ENCODE measurements around the gene AK8.
"Not testable (repeated sequence)": the region's sequence is repeated elsewhere in the genome, so short reads cannot be mapped to it uniquely, and the experiment has no call there.

Gene AK8

DNA sequence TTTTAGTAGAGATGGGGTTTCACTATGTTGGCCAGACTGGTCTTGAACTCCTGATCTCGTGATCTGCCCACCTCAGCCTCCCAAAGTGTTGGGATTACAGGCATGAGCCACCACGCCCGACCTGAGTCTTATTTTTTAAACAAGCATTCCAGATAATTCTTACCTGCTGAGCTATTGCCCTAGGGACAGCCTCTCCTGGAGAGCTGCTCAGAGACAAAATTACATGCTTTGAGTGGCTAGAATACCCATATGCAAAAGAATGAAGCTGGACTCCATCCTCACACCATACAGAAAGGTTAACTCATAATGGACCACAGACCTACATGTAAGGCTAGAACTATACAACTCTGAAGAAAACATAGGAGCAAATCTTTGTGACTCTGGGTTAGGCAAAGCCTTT, 166.2 kb downstream of the AK8 start:
- no peak overlapping the region for H3K4me3 ChIP-seq (ENCODE audit: low read depth in 1 of 2, low read length in 1 of 2)
- peaks cover 13% of the 10 kb centered on the region for H3K27me3 ChIP-seq
- no peak for TF ChIP-seq CTCF (IDR thresholded peaks at IDR 0.05)
- no peak overlapping the region for H3K27ac ChIP-seq
- no peaks in the 10 kb centered on the region for H3K4me1 ChIP-seq (ENCODE audit: control insufficient read depth in 1 of 2, insufficient read depth in 1 of 2, low read depth in 1 of 2, low read length in 1 of 2)
- no peaks in the 10 kb centered on the region for H3K9me3 ChIP-seq
- no peaks in the 10 kb centered on the region for H3K36me3 ChIP-seq

DNA sequence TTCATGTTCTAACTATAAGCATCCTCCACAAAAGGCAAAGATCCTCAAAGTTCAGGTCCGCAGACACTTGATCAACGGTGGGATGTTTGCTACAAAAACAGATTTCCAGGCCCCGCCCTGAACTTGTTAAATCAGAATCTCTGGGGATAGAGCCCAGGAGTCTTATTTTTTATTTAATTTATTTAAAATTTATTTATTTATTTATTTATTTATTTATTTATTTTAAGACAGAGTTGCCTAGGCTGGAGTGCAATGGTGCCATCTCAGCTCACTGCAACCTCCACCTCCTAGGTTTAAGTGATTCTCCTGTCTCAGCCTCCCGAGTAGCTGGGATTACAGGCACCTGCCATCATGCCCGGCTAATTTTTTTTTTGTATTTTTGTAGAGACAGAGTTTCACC, 166.9 kb downstream of the AK8 start:
- not testable (repeated sequence) for H3K4me3 ChIP-seq (ENCODE audit: low read depth in 1 of 2, low read length in 1 of 2); H3K4me1 ChIP-seq (ENCODE audit: control insufficient read depth in 1 of 2, insufficient read depth in 1 of 2, low read depth in 1 of 2, low read length in 1 of 2); H3K36me3 ChIP-seq; H3K27ac ChIP-seq; H3K9me3 ChIP-seq
- peaks cover 15% of the 10 kb centered on the region for H3K27me3 ChIP-seq

GRCh38 chr9:132710333-132710732, 167.8 kb downstream of the AK8 start:
- no peaks in the 10 kb centered on the region for H3K9me3 ChIP-seq
- H3K36me3 ChIP-seq = no peaks in the 10 kb centered on the region
- no peak overlapping the region for H3K27ac ChIP-seq
- H3K4me3 ChIP-seq (ENCODE audit: low read depth in 1 of 2, low read length in 1 of 2) = no peak overlapping the region
- H3K27me3 ChIP-seq = peaks cover 16% of the 10 kb centered on the region
- TF ChIP-seq CTCF (IDR thresholded peaks at IDR 0.05) = no peak
- H3K4me1 ChIP-seq (ENCODE audit: control insufficient read depth in 1 of 2, insufficient read depth in 1 of 2, low read depth in 1 of 2, low read length in 1 of 2) = no peaks in the 10 kb centered on the region

- Histone ChIP-seq H3K9me3 (no peaks in the 10 kb centered on the region), H3K36me3 (no peaks in the 10 kb centered on the region), H3K27ac (no peak overlapping the region), H3K27me3 (peaks cover 20% of the 10 kb centered on the region), H3K4me1 (ENCODE audit: control insufficient read depth in 1 of 2, insufficient read depth in 1 of 2, low read depth in 1 of 2, low read length in 1 of 2) (no peaks in the 10 kb centered on the region), H3K4me3 (ENCODE audit: low read depth in 1 of 2, low read length in 1 of 2) (no peak overlapping the region)
- no peak for TF ChIP-seq CTCF (IDR thresholded peaks at IDR 0.05)
These were observed 169.2 kb downstream of the AK8 start for GRCh38 chr9:132708769-132709430.

DNA sequence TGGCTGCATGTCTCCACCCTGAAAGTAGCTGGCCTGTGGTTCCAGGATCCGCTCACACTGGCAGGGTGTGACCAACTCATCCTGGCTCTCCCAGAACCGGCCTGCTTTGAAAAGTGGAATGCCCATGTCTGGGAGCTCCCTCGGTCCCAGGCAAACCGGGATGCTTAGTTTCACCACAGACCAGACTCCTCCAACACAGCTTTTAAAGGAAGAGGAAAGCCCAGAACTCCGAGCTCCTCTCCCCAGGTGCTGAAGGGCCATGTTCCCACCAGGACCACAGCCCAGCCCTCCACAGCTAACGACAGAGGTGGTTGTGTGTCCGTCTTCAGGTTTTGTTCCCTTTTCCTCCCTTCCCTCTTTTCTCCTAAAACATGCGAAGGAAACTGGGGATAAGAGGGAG, 169.8 kb downstream of the AK8 start:
- H3K36me3 ChIP-seq = no peaks in the 10 kb centered on the region
- no peaks in the 10 kb centered on the region for H3K9me3 ChIP-seq
- TF ChIP-seq CTCF (IDR thresholded peaks at IDR 0.05) = no peak
- H3K4me1 ChIP-seq (ENCODE audit: control insufficient read depth in 1 of 2, insufficient read depth in 1 of 2, low read depth in 1 of 2, low read length in 1 of 2) = no peaks in the 10 kb centered on the region
- peaks cover 26% of the 10 kb centered on the region for H3K27me3 ChIP-seq
- H3K4me3 ChIP-seq (ENCODE audit: low read depth in 1 of 2, low read length in 1 of 2) = no peak overlapping the region
- H3K27ac ChIP-seq = no peak overlapping the region

DNA sequence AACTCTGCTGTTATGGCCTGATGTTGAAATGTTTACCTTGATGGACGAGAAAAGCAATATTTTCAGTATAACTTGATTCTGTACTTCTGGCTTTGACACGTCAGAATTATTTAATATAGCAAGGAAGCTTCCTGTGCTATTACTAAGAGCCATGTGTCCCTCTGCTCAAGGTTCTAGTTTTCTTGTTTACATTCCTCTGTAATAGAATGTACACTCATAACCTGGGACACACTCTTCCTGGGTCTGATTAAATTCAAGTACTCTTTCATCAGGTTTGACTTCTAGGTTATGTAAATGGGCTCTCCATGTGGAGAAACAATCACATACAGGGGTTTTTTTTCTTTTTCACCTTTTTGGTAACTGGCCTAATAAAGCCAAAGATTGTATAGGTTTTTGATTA, 174.7 kb downstream of the AK8 start:
- Histone ChIP-seq H3K9me3 (no peaks in the 10 kb centered on the region), H3K4me3 (ENCODE audit: low read depth in 1 of 2, low read length in 1 of 2) (no peak overlapping the region), H3K27me3 (peaks cover 36% of the 10 kb centered on the region), H3K27ac (no peak overlapping the region), H3K36me3 (no peaks in the 10 kb centered on the region), H3K4me1 (ENCODE audit: control insufficient read depth in 1 of 2, insufficient read depth in 1 of 2, low read depth in 1 of 2, low read length in 1 of 2) (no peaks in the 10 kb centered on the region)
- no peak for TF ChIP-seq CTCF (IDR thresholded peaks at IDR 0.05)
